ENCODE results near the gene RPL27. TPM values are rescaled to one million over a fixed set of nuclear protein-coding genes. Genes with fewer than 3 reads are reported as not detected.
A peak's percentile ranks its signal among the peaks of the same experiment; 100 is the strongest.
"Not testable (repeated sequence)": the region's sequence is repeated elsewhere in the genome, so short reads cannot be mapped to it uniquely, and the experiment has no call there.

The RPL27 gene
- total RNA-seq, 2 experiments from 2014 or later: 1,552 to 1,589 TPM

DNA sequence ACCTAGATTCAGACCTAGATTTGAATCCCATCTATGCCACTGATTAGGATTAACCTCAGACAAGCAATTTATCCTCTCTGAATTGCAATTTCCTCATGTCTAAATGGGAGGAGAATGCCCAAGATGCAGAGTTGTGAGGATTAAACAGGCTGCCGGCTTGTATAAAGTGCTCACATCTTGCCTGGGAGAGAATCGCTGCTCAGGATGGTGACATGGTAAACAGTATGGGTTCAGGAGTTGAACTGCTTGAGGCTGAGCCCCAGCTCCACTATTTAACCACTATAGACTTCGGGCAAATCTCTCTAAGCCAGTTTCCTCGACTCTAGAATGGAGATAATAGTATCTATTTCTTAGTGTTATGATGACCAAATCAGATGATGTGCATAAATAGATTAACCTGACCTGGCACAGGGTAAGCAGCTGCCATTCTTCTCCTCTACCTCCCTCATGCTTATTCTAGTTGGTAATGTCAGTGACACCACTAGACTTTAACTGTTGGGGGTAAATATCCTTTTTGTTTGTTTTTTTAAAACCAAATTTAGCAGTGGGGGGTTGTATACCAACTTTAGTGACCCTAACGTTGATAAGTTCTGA lies 732 bp upstream of the RPL27 start:
- DNase-seq: no peak
- H3K9me3 Mint-ChIP-seq: no peaks in the 10 kb centered on the region
- ChIA-PET CTCF (interaction anchor here (0.6 to 3.7 kb wide), 28 partner anchors 10 to 486 kb away, joined by 3 to 29 read pairs (median 4); partner anchors contain the start of genes AARSD1, AOC2, BECN1 and DHX8), POLR2A (interaction anchor here (0.6 to 2.3 kb wide), 25 partner anchors 9 to 781 kb away, joined by 3 to 18 read pairs (median 7); partner anchors contain the start of genes AARSD1, BECN1, BRCA1 and DUSP3)
- intact Hi-C loops (cut with micrococcal nuclease): loop anchor here (5.0 kb wide), 1 partner anchor 165 kb away; the partner anchor contains the start of gene PSME3
- H3K4me3 Mint-ChIP-seq: peak overlapping the region; percentile 98
- no peaks in the 10 kb centered on the region for H3K27me3 Mint-ChIP-seq
- peaks cover 38% of the 10 kb centered on the region for H3K36me3 Mint-ChIP-seq
- peak overlapping the region; percentile 98 for H3K27ac Mint-ChIP-seq
- peaks cover 30% of the 10 kb centered on the region for H3K4me1 Mint-ChIP-seq (ENCODE audit: low read depth)

DNA sequence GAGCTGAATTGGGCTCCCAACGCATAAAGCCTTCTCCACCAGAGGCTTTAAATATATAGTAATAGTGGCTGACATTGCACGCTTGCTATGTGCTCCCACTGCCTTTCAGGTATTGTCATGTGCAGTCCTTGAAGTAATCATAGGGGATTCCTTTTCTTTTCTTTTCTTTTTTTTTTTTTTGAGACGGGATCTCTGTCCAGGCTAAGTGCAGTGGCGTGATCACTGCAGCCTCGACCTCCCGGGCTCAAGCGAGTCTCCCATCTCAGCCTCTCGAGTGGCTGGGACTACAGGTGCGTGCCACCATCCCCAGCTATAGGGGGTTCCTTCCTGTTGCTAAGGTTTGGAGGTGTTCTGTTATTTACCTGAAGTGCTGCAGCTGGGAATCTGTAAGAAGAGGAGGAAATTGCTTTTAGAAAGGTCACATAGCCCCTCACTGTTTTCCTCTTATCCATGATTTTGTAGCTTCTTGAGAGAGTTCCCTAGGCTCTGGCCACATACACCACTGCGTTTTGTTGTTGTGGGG lies 845 bp downstream of the RPL27 start:
- peaks cover 33% of the 10 kb centered on the region for H3K4me1 Mint-ChIP-seq (ENCODE audit: low read depth)

DNA sequence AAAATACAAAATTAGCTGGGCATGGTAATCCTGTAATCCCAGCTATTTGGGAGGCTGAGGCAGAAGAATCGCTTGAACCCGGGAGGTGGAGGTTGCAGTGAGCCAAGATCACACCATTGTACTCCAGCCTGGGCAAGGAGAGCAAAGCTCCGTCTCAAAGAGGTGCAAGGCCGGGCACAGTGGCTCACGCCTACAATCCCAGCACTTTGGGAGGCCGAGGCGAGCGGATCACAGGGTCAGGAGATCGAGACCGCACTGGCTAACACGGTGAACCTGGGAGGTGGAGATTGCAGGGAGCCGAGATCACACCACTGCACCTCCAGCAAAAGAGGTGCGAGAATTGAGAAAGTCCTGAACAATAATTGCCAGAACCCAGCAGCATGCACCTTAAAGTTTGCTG lies 2.7 kb downstream of the RPL27 start:
- CTCF ChIA-PET; intact Hi-C loops (cut with micrococcal nuclease); DNase-seq; POLR2A ChIA-PET; H3K27me3 Mint-ChIP-seq; H3K4me3 Mint-ChIP-seq; H3K9me3 Mint-ChIP-seq: not testable (repeated sequence)
- Mint-ChIP-seq H3K27ac (peak overlapping the region; percentile 65), H3K36me3 (peaks cover 39% of the 10 kb centered on the region), H3K4me1 (ENCODE audit: low read depth) (peaks cover 33% of the 10 kb centered on the region)

More for the DNA sequence above, 845 bp downstream of the RPL27 start:
- no peak for DNase-seq
- POLR2A ChIA-PET: interaction anchor here (0.6 to 2.3 kb wide), 17 partner anchors 8 to 369 kb away, joined by 3 to 18 read pairs (median 8); partner anchors contain the start of genes AARSD1, BECN1, BRCA1 and IFI35
- Mint-ChIP-seq H3K36me3 (peaks cover 41% of the 10 kb centered on the region), H3K4me3 (peak overlapping the region; percentile 98), H3K27me3 (no peaks in the 10 kb centered on the region), H3K9me3 (no peaks in the 10 kb centered on the region), H3K27ac (peak overlapping the region; percentile 98)
- intact Hi-C loops (cut with micrococcal nuclease): loop anchor here (5.0 kb wide), 1 partner anchor 167 kb away; the partner anchor contains the start of gene PSME3
- CTCF ChIA-PET: interaction anchor here (0.7 to 3.7 kb wide), 10 partner anchors 9 to 500 kb away, joined by 3 to 29 read pairs (median 9); partner anchors contain the start of genes AOC2, IFI35, PTGES3L and RND2

DNA sequence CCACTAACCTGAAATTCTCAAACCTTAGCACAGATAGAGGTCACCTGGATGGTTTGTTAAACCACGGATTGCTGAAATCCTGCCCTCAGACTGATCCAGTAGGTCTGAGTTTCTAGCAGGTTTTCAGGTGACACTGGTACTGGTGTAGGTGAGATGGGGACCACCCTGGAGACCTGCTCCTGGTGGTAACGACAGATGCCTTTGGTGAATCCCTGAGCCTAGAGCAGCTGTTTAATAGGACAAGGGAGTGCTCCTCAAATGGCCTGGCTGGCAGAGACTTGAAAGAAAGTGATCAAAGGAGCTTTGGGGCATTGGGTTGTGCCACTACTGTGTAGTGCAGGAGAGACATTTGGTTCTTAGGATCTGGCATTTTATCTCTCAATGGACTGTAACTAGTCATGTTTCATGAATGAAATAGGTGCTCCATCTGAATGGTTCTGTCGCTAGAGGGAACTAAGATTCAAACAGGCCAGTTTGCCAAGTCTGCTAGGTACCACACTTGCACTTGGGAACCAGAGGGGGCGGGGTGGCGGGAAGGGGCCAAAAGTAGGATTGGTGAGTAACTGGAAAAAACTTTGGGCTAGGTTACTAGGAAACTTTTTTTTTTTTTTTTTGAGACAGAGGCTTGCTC lies 5.4 kb downstream of the RPL27 start:
- peaks cover 40% of the 10 kb centered on the region for H3K36me3 Mint-ChIP-seq
- H3K4me1 Mint-ChIP-seq (ENCODE audit: low read depth): peaks cover 27% of the 10 kb centered on the region
- no peaks in the 10 kb centered on the region for H3K27me3 Mint-ChIP-seq
- ChIA-PET CTCF (no interaction called here), POLR2A (interaction anchor here (0.9 kb wide), 1 partner anchor 9 kb away, joined by 3 read pairs; no protein-coding TSS in a partner anchor)
- H3K27ac Mint-ChIP-seq: peak overlapping the region; percentile 49
- no peaks in the 10 kb centered on the region for H3K9me3 Mint-ChIP-seq
- DNase-seq: no peak
- intact Hi-C loops (cut with micrococcal nuclease): no loop called here
- H3K4me3 Mint-ChIP-seq: no peak overlapping the region

DNA sequence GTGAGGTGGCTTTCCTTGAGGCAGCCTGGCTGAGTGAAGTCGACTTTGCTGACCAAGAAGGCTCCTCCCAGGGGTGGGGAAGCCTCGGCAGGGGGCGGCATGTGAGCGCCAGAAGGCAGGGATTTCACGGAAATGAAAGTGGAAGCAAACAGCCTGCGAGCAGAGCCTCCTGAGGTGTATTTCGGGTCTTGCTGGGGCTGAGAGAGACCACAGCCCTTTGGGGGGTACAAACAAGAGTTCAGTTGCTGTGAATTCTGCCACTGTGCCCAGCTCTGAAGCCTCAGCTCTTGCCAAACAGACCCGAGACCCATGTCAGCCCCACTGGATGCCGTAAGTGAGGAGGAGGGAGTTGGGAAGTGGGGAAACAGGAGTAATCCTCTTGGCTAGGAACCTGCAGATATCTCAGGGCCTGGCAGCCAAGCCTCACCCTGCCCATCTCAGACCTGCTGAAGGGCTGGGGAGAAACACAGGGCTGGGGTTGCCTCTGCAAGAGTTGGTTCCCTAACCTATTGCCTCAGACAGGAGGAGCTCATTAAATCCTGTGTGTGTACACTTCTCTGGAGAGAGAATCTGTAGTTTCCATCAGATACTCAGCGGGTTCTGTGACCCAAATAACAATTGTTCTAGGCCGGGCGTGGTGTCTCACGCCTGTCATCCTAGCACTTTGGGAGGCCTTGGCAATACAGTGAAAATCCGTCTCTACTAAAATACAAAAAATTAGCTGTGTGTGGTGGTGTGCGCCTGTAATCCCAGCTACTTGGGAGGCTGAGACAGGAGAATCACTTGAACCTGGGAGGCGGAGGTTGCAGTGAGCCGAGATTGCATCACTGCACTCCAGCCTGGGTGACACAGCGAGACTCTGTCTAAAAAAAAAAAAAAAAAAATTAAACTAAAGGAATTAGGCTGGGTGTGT lies 8.7 kb downstream of the RPL27 start, which contains the start of gene IFI35:
IFI35 (plus strand) TSS at position 146 of the 913 bp plus-strand sequence; CDS start at position 310, 164 bp downstream.
- CTCF ChIA-PET: interaction anchor here (0.6 to 4.1 kb wide), 7 partner anchors 8 to 917 kb away, joined by 3 to 29 read pairs (median 4); partner anchors contain the start of gene RPL27
- peak; percentile 94 for DNase-seq
- Mint-ChIP-seq H3K36me3 (peaks cover 15% of the 10 kb centered on the region), H3K4me3 (peak within 1 kb of the TSS; percentile 100), H3K4me1 (ENCODE audit: low read depth) (peaks cover 17% of the 10 kb centered on the region), H3K27me3 (no peaks in the 10 kb centered on the region), H3K27ac (peak within 1 kb of the TSS; percentile 99), H3K9me3 (no peaks in the 10 kb centered on the region)
- POLR2A ChIA-PET: interaction anchor here (0.8 to 2.1 kb wide), 4 partner anchors 9 to 361 kb away, joined by 3 to 18 read pairs (median 6); partner anchors contain the start of gene RPL27
- intact Hi-C loops (cut with micrococcal nuclease): loop anchor here (2.0 kb wide), 1 partner anchor 14 kb away; no protein-coding TSS in a partner anchor

DNA sequence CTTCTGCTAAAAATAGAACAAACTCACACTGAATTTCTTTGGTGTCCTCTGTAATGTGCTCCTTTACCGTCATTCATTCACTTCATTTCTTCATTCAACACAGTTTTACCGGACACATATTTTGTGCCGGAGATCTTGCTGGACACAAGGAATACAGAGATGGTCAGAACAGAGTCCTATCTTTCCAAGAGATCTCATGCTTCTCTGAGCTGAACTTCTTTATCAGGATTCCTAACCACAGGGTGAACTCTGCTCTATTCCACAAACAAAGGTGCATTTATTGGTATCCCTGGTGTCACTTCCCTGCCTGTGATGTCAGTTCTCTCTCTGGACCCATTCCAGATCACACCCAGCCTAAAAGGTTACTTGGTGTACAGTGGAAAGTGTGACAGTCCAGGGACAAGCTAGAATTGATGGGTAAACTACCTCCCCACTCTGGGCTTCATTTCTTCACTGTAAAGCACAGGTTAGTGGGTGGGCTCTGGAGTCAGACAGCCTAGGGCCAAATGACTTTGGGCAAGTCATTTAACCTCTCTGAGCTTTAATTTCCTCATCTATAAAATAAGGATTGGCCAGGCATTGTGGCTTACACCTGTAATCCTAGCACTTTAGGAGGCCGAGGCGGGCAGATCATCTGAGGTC lies 12.6 kb downstream of the RPL27 start:
- Mint-ChIP-seq H3K9me3 (no peaks in the 10 kb centered on the region), H3K4me3 (no peak overlapping the region), H3K36me3 (peaks cover 20% of the 10 kb centered on the region), H3K4me1 (ENCODE audit: low read depth) (peaks cover 15% of the 10 kb centered on the region), H3K27ac (no peak overlapping the region), H3K27me3 (no peaks in the 10 kb centered on the region)
- DNase-seq: no peak
- CTCF ChIA-PET: interaction anchor here (0.6 to 1.4 kb wide), 2 partner anchors 13 to 432 kb away, joined by 3 to 6 read pairs; partner anchors contain the start of gene RPL27
- intact Hi-C loops (cut with micrococcal nuclease): no loop called here
- POLR2A ChIA-PET: interaction anchor here (0.8 to 1.6 kb wide), 2 partner anchors 12 to 305 kb away, joined by 3 to 4 read pairs; partner anchors contain the start of gene RPL27

DNA sequence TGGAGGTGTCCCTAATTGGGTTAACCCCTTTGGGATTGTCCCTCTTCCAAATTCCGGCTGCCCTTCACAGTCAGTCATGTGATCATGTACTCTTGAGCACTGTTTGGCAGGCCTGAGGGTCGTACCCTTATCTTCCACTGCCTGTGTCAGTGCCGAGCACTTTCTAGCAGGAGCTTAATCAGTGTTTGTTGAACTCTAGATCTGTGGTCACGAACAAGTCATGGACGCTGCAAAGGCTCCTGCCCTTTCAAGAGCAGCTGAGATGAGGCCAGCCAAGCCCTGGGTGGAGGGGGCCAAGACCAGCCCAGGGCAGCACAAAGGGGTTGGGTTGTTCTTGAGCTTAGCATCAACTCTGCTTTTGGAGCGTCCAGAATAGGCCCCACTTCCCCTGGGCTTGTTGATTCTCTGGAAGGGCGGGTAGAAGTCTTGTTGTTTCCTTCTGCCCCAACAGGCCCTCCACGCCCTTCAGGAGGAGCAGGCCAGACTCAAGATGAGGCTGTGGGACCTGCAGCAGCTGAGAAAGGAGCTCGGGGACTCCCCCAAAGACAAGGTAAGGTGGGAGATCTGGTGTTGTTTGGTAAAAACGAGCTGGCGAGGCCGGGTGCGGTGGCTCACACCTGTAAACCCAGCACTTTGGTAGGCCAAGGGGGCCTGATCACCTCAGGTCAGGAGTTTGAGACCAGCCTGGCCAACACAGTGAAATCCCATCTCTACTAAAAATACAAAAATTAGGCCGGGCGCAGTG lies 13.7 kb downstream of the RPL27 start:
- H3K36me3 Mint-ChIP-seq: peaks cover 15% of the 10 kb centered on the region
- H3K27me3 Mint-ChIP-seq: no peaks in the 10 kb centered on the region
- ChIA-PET CTCF (interaction anchor here (1.0 kb wide), 1 partner anchor 14 kb away, joined by 4 read pairs; the partner anchor contains the start of gene RPL27), POLR2A (interaction anchor here (1.3 to 2.7 kb wide), 4 partner anchors 8 to 304 kb away, joined by 3 to 14 read pairs (median 4); partner anchors contain the start of gene RPL27)
- intact Hi-C loops (cut with micrococcal nuclease): no loop called here
- no peak overlapping the region for H3K27ac Mint-ChIP-seq
- no peak overlapping the region for H3K4me3 Mint-ChIP-seq
- no peaks in the 10 kb centered on the region for H3K9me3 Mint-ChIP-seq
- H3K4me1 Mint-ChIP-seq (ENCODE audit: low read depth): peaks cover 10% of the 10 kb centered on the region
- DNase-seq: no peak

DNA sequence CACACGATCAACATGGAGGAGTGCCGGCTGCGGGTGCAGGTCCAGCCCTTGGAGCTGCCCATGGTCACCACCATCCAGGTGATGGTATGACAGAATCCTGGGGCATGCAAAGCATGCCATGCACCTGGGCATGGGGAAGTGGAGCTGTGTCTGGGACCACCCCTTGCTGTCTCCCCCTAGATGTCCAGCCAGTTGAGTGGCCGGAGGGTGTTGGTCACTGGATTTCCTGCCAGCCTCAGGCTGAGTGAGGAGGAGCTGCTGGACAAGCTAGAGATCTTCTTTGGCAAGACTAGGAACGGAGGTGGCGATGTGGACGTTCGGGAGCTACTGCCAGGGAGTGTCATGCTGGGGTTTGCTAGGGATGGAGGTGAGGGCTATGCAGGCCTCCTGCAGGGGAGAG lies 15.1 kb downstream of the RPL27 start:
- CTCF ChIA-PET: no interaction called here
- peaks cover 14% of the 10 kb centered on the region for H3K36me3 Mint-ChIP-seq
- H3K9me3 Mint-ChIP-seq: no peaks in the 10 kb centered on the region
- POLR2A ChIA-PET: interaction anchor here (2.7 kb wide), 1 partner anchor 15 kb away, joined by 14 read pairs; the partner anchor contains the start of gene RPL27
- no peak for DNase-seq
- H3K4me3 Mint-ChIP-seq: no peak overlapping the region
- no peaks in the 10 kb centered on the region for H3K27me3 Mint-ChIP-seq
- intact Hi-C loops (cut with micrococcal nuclease): no loop called here
- H3K4me1 Mint-ChIP-seq (ENCODE audit: low read depth): peaks cover 8% of the 10 kb centered on the region
- H3K27ac Mint-ChIP-seq: no peak overlapping the region

DNA sequence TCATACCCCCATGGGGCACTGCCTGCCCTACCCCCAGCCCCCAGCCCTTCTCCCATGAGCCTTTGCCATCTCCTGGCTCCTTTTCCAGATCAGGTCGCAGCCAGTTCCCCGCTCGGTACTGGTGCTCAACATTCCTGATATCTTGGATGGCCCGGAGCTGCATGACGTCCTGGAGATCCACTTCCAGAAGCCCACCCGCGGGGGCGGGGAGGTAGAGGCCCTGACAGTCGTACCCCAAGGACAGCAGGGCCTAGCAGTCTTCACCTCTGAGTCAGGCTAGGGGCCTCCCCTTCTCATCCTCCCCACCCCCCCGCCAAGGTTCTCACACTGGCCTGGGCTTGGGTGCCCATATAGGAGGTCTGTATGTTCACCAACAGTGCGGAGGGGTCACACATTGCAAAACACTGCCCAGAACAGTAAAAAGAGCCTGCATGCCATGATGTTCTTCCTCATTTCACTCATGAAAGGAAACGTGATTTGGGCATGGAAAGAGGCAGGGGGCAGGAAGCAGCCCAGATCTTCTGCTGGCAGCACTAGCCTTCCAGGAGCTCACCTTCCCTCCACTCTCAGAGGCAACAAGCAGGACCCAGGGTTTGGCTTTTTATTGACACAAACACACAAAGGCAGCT lies 15.9 kb downstream of the RPL27 start:
- ChIA-PET CTCF (interaction anchor here (0.6 to 1.1 kb wide), 2 partner anchors 8 to 10 kb away, joined by 3 to 4 read pairs; partner anchors contain the start of gene IFI35), POLR2A (interaction anchor here (0.6 to 2.7 kb wide), 2 partner anchors 15 to 1004 kb away, joined by 3 to 14 read pairs; partner anchors contain the start of gene RPL27)
- H3K4me3 Mint-ChIP-seq: no peak overlapping the region
- H3K36me3 Mint-ChIP-seq: peaks cover 14% of the 10 kb centered on the region
- H3K27me3 Mint-ChIP-seq: no peaks in the 10 kb centered on the region
- no peaks in the 10 kb centered on the region for H3K9me3 Mint-ChIP-seq
- DNase-seq: no peak
- intact Hi-C loops (cut with micrococcal nuclease): no loop called here
- peaks cover 14% of the 10 kb centered on the region for H3K4me1 Mint-ChIP-seq (ENCODE audit: low read depth)
- no peak overlapping the region for H3K27ac Mint-ChIP-seq

Measured in activated CD4-positive, alpha-beta memory T cell treated with anti-CD3 and anti-CD28 coated beads for 36 hours (primary cell).